ENCODE results near the gene ZBTB20. TPM values are rescaled to one million over a fixed set of nuclear protein-coding genes. Genes with fewer than 3 reads are reported as not detected.

Gene ZBTB20
- total RNA-seq, 1 experiment from 2014 or later = 26.5 TPM

DNA sequence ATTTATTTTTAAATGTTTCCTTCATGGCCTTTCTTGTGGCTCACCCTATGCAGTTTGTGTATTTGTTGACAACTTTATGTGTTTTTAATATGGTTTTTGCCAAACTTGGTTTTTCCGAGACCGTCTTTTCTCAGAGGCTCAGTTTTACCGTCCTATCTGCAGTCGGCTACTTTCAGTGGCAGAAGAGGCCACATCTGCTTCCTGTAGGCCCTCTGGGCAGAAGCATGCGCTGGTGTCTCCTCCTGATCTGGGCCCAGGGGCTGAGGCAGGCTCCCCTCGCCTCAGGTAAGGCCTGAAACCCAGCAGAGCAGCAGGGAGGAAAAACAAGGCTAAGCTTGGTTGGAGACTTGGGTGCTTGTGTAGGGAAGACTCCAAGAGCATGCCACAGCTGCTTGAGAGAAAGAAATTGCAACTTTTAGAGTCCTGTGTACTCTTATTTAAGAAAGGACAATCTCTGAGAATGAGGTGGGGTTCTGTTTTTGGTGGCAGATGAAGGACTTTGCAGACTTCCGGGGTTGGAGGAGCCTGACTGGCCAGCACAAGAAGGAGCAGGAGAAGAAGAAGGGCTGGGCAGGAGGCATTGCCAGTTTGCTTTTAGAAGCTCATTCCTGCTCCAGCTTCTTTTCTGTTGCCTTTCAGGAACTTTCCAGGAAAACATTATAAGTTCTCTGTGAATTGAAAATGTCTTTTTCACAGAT, 853.1 kb downstream of the ZBTB20 start, which contains the start of gene TIGIT:
Gene TIGIT (plus strand): TSS at position 191 of the 698 bp plus-strand sequence. CDS start 34 bp downstream, at position 225.
- no peaks in the 10 kb centered on the region for H3K4me1 ChIP-seq (replicated peaks; ENCODE audit: insufficient read depth)
- H3K4me3 ChIP-seq = no peak within 1 kb of the TSS
- no peaks in the 10 kb centered on the region for H3K27me3 ChIP-seq (ENCODE audit: insufficient read depth, low read depth)
- no peaks in the 10 kb centered on the region for H3F3A ChIP-seq (ENCODE audit: insufficient read depth, low read depth)
- H3K27ac ChIP-seq = no peak within 1 kb of the TSS
- intact Hi-C loops (cut with micrococcal nuclease; ENCODE audit: unreplicated experiment) = no loop called here
- ChIA-PET POLR2A (ENCODE audit: unreplicated experiment) (no interaction called here), CTCF (no interaction called here)
- no peaks in the 10 kb centered on the region for H3K79me2 ChIP-seq (ENCODE audit: low read depth)
- TF ChIP-seq EZH2 (IDR thresholded peaks at IDR 0.05; ENCODE audit: low read depth) = no peak
- TF ChIP-seq, protein P1, sequence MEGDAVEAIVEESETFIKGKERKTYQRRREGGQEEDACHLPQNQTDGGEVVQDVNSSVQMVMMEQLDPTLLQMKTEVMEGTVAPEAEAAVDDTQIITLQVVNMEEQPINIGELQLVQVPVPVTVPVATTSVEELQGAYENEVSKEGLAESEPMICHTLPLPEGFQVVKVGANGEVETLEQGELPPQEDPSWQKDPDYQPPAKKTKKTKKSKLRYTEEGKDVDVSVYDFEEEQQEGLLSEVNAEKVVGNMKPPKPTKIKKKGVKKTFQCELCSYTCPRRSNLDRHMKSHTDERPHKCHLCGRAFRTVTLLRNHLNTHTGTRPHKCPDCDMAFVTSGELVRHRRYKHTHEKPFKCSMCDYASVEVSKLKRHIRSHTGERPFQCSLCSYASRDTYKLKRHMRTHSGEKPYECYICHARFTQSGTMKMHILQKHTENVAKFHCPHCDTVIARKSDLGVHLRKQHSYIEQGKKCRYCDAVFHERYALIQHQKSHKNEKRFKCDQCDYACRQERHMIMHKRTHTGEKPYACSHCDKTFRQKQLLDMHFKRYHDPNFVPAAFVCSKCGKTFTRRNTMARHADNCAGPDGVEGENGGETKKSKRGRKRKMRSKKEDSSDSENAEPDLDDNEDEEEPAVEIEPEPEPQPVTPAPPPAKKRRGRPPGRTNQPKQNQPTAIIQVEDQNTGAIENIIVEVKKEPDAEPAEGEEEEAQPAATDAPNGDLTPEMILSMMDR (conservative IDR thresholded peaks at IDR 0.05) = no peak
- no peak for DNase-seq
- H3K9me3 ChIP-seq (ENCODE audit: insufficient read depth, low read depth) = no peaks in the 10 kb centered on the region
- H2AFZ ChIP-seq = no peak within 1 kb of the TSS
- no peaks in the 10 kb centered on the region for H3K36me3 ChIP-seq (ENCODE audit: low read depth)
- no peaks in the 10 kb centered on the region for H4K20me1 ChIP-seq (ENCODE audit: insufficient read depth)
- no TSS peak for BruUV-seq (replicated peaks)
- no peak within 1 kb of the TSS for H3K4me2 ChIP-seq
- H3K9me2 ChIP-seq (ENCODE audit: insufficient read depth) = no peaks in the 10 kb centered on the region; the same call in 1 of the 2 replicates

DNA sequence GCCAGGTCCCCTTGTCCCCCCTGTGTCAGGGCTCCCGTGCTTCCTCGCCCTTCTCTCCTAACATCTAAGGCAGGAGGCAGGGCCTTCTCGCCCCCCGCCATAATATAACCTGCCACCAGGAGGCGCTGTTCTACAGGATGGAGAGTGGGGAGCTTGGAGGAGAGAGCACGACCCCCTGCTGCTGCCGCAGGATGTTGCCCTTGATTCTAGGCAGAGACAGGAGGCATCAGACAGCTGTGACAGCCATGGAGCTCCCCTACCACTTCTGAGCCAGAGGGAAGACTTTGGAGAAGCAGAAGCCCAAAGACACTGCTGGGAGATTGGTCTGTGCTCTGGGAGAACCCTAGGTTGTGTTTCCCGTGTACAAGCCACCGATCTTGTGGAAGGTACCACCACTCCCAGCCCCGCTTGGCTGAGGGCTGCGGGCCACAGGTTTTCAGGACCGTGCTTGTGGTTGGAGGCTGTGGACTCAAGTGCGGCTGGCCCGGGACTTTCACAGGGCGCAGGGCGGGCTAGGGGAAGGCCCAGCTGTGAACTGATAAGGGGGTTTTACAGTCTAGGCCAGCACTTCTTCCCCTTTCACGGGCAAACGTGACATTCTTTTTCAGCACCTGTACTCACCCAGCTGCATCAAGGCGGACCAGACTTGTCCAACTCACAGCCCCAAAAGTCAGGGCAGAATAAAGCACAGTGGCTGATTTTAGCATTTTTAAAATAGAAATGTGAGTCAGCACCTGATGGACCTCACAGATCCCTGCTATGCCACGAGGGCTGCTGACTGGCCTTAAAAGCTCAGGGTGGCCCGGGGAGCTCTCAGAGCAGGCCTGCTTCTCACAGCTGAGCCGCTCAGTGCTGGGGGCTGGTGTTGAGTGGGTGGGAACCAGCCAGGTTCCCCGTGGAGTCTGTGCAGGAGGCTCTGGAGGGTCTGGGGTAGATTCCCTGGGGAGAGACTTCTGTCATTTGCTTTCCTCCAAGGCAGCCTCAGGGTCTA, 855.9 kb downstream of the ZBTB20 start:
- Histone ChIP-seq H3K36me3 (ENCODE audit: low read depth) (no peaks in the 10 kb centered on the region), H3K27me3 (ENCODE audit: insufficient read depth, low read depth) (no peaks in the 10 kb centered on the region), H3K9me3 (ENCODE audit: insufficient read depth, low read depth) (no peaks in the 10 kb centered on the region), H3K9me2 (ENCODE audit: insufficient read depth) (no peaks in the 10 kb centered on the region; the same call in 1 of the 2 replicates), H3K4me1 (replicated peaks; ENCODE audit: insufficient read depth) (no peaks in the 10 kb centered on the region), H4K20me1 (ENCODE audit: insufficient read depth) (no peaks in the 10 kb centered on the region), H3K27ac (no peak overlapping the region), H2AFZ (no peak overlapping the region), H3F3A (ENCODE audit: insufficient read depth, low read depth) (no peaks in the 10 kb centered on the region), H3K79me2 (ENCODE audit: low read depth) (no peaks in the 10 kb centered on the region), H3K4me3 (no peak overlapping the region), H3K4me2 (no peak overlapping the region)
- intact Hi-C loops (cut with micrococcal nuclease; ENCODE audit: unreplicated experiment) = no loop called here
- DNase-seq = peak in 1 of 2 experiments; percentile 53
- POLR2A ChIA-PET (ENCODE audit: unreplicated experiment) = no interaction called here
- CTCF ChIA-PET = interaction anchor here (0.7 to 1.2 kb wide), 2 partner anchors 34 to 466 kb away, joined by 3 read pairs; no protein-coding TSS in a partner anchor
- BruUV-seq (replicated peaks) = no TSS peak
- no peak for TF ChIP-seq EZH2 (IDR thresholded peaks at IDR 0.05; ENCODE audit: low read depth)
- TF ChIP-seq, protein P1 (conservative IDR thresholded peaks at IDR 0.05) = peak; percentile 88

GRCh38 chr3:114286266-114286665, 860.8 kb downstream of the ZBTB20 start:
- no TSS peak for BruUV-seq (replicated peaks)
- CTCF ChIA-PET = interaction anchor here (0.6 kb wide), 1 partner anchor 448 kb away, joined by 7 read pairs; no protein-coding TSS in a partner anchor
- no peaks in the 10 kb centered on the region for H4K20me1 ChIP-seq (ENCODE audit: insufficient read depth)

More at GRCh38 chr3:114286266-114286665, 860.8 kb downstream of the ZBTB20 start:
- intact Hi-C loops (cut with micrococcal nuclease; ENCODE audit: unreplicated experiment) = no loop called here
- Histone ChIP-seq H3K4me3 (no peak overlapping the region), H3K9me2 (ENCODE audit: insufficient read depth) (no peaks in the 10 kb centered on the region; the same call in 1 of the 2 replicates), H3K27ac (no peak overlapping the region), H3K4me2 (no peak overlapping the region), H2AFZ (no peak overlapping the region), H3F3A (ENCODE audit: insufficient read depth, low read depth) (no peaks in the 10 kb centered on the region), H3K27me3 (ENCODE audit: insufficient read depth, low read depth) (no peaks in the 10 kb centered on the region), H3K9me3 (ENCODE audit: insufficient read depth, low read depth) (no peaks in the 10 kb centered on the region), H3K4me1 (replicated peaks; ENCODE audit: insufficient read depth) (no peaks in the 10 kb centered on the region), H3K36me3 (ENCODE audit: low read depth) (no peaks in the 10 kb centered on the region), H3K79me2 (ENCODE audit: low read depth) (no peaks in the 10 kb centered on the region)
- DNase-seq = no peak
- POLR2A ChIA-PET (ENCODE audit: unreplicated experiment) = no interaction called here
- TF ChIP-seq, protein P1 (conservative IDR thresholded peaks at IDR 0.05) = no peak
- TF ChIP-seq EZH2 (IDR thresholded peaks at IDR 0.05; ENCODE audit: low read depth) = no peak

Measured in PC-9 (cell line).